ENCODE data around the gene GRIN3A. TPM values are rescaled to one million over a fixed set of nuclear protein-coding genes. Genes with fewer than 3 reads are reported as not detected.

GRIN3A gene
- total RNA-seq, 1 donor from 2014 or later: 0.15 TPM

- H3K27me3 Mint-ChIP-seq (ENCODE audit: unreplicated experiment): no peaks in the 10 kb centered on the region
- H3K4me1 Mint-ChIP-seq (ENCODE audit: low read depth, unreplicated experiment): peaks cover 7% of the 10 kb centered on the region
- no peak for TF ChIP-seq CTCF (IDR thresholded peaks at IDR 0.05; ENCODE audit: partially characterized antibody, unreplicated experiment)
- no peak for DNase-seq
- H3K9me3 Mint-ChIP-seq (ENCODE audit: unreplicated experiment): no peaks in the 10 kb centered on the region
- no peak overlapping the region for H3K27ac Mint-ChIP-seq (ENCODE audit: unreplicated experiment)
- H3K4me3 Mint-ChIP-seq (ENCODE audit: unreplicated experiment): no peak overlapping the region
- no peaks in the 10 kb centered on the region for H3K36me3 Mint-ChIP-seq (ENCODE audit: unreplicated experiment)
Observed at GRCh38 chr9:101618698-101619097, 119.7 kb downstream of the GRIN3A start.

GRCh38 chr9:101605547-101605946 is 132.9 kb downstream of the GRIN3A start:
- Mint-ChIP-seq H3K36me3 (ENCODE audit: unreplicated experiment) (no peaks in the 10 kb centered on the region), H3K9me3 (ENCODE audit: unreplicated experiment) (peaks cover 1% of the 10 kb centered on the region)
- no peak for TF ChIP-seq CTCF (IDR thresholded peaks at IDR 0.05; ENCODE audit: partially characterized antibody, unreplicated experiment)

GRCh38 chr9:101604296-101604695 is 134.2 kb downstream of the GRIN3A start:
- peaks cover 6% of the 10 kb centered on the region for H3K4me1 Mint-ChIP-seq (ENCODE audit: low read depth, unreplicated experiment)
- H3K4me3 Mint-ChIP-seq (ENCODE audit: unreplicated experiment): no peak overlapping the region
- H3K27ac Mint-ChIP-seq (ENCODE audit: unreplicated experiment): no peak overlapping the region
- DNase-seq: no peak
- no peak for TF ChIP-seq CTCF (IDR thresholded peaks at IDR 0.05; ENCODE audit: partially characterized antibody, unreplicated experiment)
- H3K27me3 Mint-ChIP-seq (ENCODE audit: unreplicated experiment): no peaks in the 10 kb centered on the region
- peaks cover 1% of the 10 kb centered on the region for H3K9me3 Mint-ChIP-seq (ENCODE audit: unreplicated experiment)
- H3K36me3 Mint-ChIP-seq (ENCODE audit: unreplicated experiment): no peaks in the 10 kb centered on the region

More at GRCh38 chr9:101605547-101605946, 132.9 kb downstream of the GRIN3A start:
- Mint-ChIP-seq H3K4me3 (ENCODE audit: unreplicated experiment) (no peak overlapping the region), H3K4me1 (ENCODE audit: low read depth, unreplicated experiment) (peaks cover 6% of the 10 kb centered on the region), H3K27ac (ENCODE audit: unreplicated experiment) (no peak overlapping the region), H3K27me3 (ENCODE audit: unreplicated experiment) (no peaks in the 10 kb centered on the region)
- DNase-seq: no peak

GRCh38 chr9:101601904-101602765 is 136.3 kb downstream of the GRIN3A start:
- no peak overlapping the region for H3K4me3 Mint-ChIP-seq (ENCODE audit: unreplicated experiment)
- no peak overlapping the region for H3K27ac Mint-ChIP-seq (ENCODE audit: unreplicated experiment)
- peaks cover 1% of the 10 kb centered on the region for H3K9me3 Mint-ChIP-seq (ENCODE audit: unreplicated experiment)
- no peaks in the 10 kb centered on the region for H3K36me3 Mint-ChIP-seq (ENCODE audit: unreplicated experiment)
- TF ChIP-seq CTCF (IDR thresholded peaks at IDR 0.05; ENCODE audit: partially characterized antibody, unreplicated experiment): peak; percentile 82
- DNase-seq: no peak
- H3K4me1 Mint-ChIP-seq (ENCODE audit: low read depth, unreplicated experiment): peaks cover 6% of the 10 kb centered on the region
- no peaks in the 10 kb centered on the region for H3K27me3 Mint-ChIP-seq (ENCODE audit: unreplicated experiment)

GRCh38 chr9:101594796-101595195 is 143.7 kb downstream of the GRIN3A start, which contains the start of gene PPP3R2:
Gene PPP3R2, minus strand, starts transcription at chr9:101594969. Its CDS starts 48 bp downstream, at chr9:101594921.
- Mint-ChIP-seq H3K27ac (ENCODE audit: unreplicated experiment) (no peak within 1 kb of the TSS), H3K4me1 (ENCODE audit: low read depth, unreplicated experiment) (no peaks in the 10 kb centered on the region), H3K4me3 (ENCODE audit: unreplicated experiment) (no peak within 1 kb of the TSS), H3K27me3 (ENCODE audit: unreplicated experiment) (no peaks in the 10 kb centered on the region), H3K36me3 (ENCODE audit: unreplicated experiment) (no peaks in the 10 kb centered on the region), H3K9me3 (ENCODE audit: unreplicated experiment) (no peaks in the 10 kb centered on the region)
- no peak for DNase-seq
- no peak for TF ChIP-seq CTCF (IDR thresholded peaks at IDR 0.05; ENCODE audit: partially characterized antibody, unreplicated experiment)

Data from glutamatergic neuron (in vitro differentiated cells).